Hair follicle dermal papilla cell (primary cell): Measurements from ENCODE around the gene CEBPB. TPM values are rescaled to one million over a fixed set of nuclear protein-coding genes. Genes with fewer than 3 reads are reported as not detected.

Experiments
- total RNA-seq: library from RNA; depleted of rRNA; stranded (reverse); fragments of >200 nt; gene quantifications from 2 replicates; pipeline ENCODE4 v1.2.3, GENCODE V29; 2012

Gene CEBPB
- total RNA-seq, result 146 and 162 TPM in 2 replicates

DNA sequence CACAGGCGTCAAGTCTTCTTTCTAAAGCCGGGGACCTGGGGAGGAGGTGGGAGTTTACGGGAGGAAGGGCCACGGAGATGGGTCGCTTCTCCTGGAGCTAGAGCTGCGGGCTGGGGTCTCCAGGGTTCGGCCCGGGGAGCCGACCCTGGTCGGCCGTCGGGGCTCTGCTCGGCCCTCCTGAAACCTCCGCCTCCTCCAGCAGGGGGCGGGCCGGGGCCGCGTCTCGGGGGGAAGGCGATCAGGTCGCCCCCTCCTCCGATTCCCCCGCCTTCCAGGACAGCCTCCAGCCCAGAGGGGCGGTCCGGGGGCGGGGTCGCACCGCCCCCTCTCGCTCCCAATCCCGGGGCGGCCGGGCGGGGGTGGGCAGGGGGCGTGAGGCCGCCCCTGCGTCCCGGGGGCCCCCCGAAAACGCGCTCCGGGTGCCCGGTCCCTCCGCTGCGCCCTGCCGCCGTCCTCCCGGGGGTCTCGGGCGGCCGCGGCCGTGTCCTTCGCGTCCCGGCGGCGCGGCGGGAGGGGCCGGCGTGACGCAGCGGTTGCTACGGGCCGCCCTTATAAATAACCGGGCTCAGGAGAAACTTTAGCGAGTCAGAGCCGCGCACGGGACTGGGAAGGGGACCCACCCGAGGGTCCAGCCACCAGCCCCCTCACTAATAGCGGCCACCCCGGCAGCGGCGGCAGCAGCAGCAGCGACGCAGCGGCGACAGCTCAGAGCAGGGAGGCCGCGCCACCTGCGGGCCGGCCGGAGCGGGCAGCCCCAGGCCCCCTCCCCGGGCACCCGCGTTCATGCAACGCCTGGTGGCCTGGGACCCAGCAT lies at the start of gene CEBPB:
Gene CEBPB (plus strand): TSS at position 580 of the 814 bp plus-strand sequence. CDS start 204 bp downstream, at position 784.

DNA sequence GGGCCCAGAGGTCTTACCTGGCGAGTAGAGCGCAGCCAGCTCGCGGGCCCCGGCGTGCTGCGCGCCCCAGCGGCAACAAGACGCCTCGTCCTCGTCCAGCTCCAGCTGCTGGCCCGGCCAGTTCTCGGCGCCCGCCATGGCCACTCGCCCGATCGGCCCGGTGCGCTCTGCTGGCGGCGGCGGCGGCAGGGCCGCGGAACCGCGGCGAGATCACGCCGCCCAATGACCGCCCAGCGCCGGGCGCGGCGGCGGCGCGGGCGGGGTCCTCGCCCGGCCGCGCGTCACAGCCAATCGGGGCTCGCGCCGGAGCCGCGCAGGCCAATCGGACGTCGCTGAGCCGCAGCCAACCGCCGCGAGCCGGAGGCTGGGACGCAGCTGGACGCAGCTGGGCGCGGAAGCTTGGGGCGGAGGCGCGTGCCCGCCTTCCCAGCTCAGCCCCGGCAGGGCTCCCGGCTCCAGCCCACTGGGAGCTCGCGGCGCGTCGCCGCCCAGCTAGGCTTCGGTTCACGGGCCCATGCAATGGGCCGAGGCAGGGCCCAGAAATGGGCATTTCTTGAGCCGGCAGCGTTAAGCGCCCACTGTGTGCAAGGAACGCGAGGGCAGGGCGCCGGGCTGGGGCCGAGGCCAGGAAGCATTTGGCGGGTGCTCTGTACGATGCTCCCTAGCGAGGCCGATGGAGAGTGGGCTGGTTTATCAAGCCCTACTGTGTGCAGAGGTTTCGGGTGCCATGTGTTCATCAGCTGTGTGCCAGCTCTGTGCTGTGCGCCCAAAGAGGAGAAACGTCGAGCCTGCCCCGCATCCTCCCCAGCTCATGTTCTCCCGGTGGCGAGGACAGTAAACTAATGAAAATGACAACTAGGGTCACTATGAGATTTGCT lies 36.9 kb upstream of the CEBPB start, which contains the start of gene PEDS1:
Gene PEDS1 (minus strand): TSS at position 224 of the 878 bp plus-strand sequence. CDS start 86 bp downstream, at position 138.

Other genes starting within 250 kb of the CEBPB start
- gene SNAI1, start 207.8 kb upstream of the CEBPB start, total RNA-seq, result 3.1 and 3.5 TPM in 2 replicates
- gene UBE2V1, start 77.7 kb upstream of the CEBPB start, total RNA-seq, result 68.8 and 75.7 TPM in 2 replicates
- gene PEDS1, start 37.1 kb upstream of the CEBPB start, total RNA-seq, result 40.2 and 44.6 TPM in 2 replicates